CD4-positive, alpha-beta T cell treated with Interleukin-2 at 100 ng/mL for 4 hours (primary cell): ENCODE measurements around the gene CTAG2.
"Not testable (repeated sequence)": the region's sequence is repeated elsewhere in the genome, so short reads cannot be mapped to it uniquely, and the experiment has no call there.

ENCODE experiments used
- DNase-seq: peaks from one replicate; pipeline ENCODE4 v3.0.0-alpha.2; 2020; ENCODE audit warnings: low spot score

The CTAG2 gene

DNA sequence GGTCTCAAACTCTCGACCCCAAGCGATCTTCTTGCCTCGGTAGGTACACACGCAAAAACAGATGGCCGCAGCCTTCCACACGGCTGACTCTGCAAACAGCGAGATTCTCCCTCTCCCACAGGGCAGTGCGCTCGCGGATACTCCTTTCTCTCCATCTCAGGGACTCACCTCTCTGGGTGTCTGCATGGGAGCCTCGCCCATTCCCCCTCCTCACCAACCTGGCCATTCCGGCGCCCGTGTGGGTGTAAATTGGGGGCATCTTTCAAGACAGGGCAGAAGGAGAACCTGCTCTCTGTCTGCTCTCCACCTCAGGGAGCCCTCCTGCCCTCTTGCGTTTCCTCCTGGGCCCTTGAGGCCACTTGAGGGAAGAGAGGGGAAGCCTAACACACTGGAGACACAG is 4.4 kb downstream of the CTAG2 start:
- DNase-seq, result no peak

DNA sequence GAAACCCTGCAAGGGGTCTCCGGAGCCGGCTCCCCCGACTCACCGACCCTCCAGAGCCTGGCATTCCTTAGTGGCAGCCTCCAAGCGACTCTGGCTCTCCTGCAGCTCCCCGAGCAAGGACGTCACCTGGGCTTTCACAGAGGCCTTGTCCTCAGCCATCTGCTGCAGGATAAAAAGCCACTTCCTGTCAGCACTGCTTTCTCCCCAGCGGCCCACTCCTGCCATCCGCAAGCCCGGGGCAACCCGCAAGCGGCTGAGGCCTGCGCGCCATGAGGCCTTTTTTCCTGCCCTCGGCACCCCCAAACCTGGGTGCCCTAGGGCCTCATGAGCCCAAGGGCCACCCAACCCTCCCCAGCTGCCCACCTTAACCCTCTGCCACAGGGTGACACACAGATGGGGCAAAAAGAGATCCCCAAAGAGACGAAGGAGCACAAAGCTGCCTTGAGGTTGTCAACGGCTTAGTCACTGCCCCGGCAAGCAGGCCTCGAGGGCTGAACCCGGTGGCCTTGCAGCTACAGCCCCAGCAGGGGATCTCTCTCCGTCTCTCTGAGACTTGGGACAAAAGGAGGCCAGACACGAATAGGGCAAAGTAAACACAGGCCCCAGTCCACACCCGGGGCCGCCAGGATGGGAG is 7.5 kb downstream of the CTAG2 start:
- DNase-seq, result not testable (repeated sequence)

DNA sequence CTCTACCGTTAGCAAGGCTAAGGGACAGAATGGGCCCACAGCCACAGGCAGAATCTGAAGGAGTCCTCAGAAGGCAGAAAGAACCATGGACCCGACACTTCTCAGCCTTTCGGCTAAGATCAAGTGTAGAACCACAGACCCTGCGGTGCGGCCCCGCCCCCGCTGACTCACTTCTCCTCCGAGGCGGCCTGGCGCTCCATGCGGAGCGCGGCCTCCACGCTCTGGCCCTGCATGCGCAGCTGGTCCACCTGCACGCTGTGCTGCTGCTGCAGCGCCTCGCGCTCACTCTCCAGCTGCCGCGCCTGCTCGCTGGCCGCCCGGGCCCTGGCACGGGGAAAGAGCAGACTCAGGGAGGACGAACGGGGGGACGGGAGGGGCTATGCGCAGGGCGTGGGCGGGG is 9.7 kb downstream of the CTAG2 start:
- DNase-seq, result not testable (repeated sequence)

DNA sequence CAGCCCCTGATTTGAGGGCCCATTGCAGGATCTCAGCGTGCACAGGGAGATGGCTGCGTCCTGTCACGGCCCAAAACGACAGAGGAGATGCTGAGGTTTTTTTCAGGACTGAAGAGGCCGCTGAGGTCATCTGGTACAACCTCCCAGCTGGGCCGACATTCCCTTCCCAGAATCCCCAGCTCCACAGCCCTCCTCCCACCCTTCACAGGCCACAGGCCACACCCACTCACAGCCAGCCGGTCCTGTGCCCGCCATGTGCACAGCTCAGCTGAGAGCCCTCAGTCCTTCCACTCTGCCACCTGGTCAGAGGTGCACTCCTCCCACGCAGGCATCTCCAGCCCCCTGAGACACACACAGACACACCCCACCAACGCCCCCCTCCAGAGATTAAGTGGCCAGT is 11.6 kb downstream of the CTAG2 start:
- DNase-seq, result not testable (repeated sequence)

DNA sequence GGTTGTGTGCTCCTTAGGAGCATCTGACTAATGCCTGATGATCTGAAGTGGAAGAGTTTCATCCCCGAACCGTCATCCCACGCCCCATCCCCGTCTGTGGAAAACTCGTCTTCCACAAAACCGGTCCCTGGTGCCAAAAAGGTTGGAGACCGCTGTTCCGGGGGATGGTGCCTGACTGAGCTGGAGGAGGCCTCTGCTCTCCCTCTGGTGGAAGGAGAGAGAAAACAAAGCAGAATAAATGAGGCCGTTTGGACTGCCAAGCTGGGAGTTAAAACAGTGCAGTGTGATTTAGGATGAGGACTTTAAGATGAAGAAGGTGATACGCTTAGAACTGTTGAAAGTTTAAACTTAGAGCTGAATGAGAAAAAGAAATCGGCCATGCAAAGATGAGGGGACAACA is 19.7 kb downstream of the CTAG2 start:
- not testable (repeated sequence) for DNase-seq

DNA sequence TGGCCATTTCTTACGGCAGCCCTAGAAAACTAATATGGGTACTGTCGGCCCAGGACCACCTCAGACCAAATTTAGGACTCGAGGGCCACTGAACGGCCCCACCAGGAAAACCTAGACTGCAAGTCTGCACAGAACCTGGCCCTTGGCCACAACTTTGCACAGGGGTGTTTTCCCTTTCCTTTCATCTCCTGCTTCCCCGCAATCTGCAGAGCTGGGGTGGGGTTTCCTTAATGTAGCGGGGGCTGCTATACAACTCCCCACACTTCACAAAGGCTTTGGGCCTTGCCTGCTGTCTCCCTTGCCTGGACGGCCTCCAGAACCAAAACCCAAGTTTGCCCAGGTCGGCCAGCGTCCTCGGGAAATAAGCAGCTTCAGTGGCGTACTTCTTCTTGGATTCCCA is 22.4 kb downstream of the CTAG2 start:
- DNase-seq, result not testable (repeated sequence)

DNA sequence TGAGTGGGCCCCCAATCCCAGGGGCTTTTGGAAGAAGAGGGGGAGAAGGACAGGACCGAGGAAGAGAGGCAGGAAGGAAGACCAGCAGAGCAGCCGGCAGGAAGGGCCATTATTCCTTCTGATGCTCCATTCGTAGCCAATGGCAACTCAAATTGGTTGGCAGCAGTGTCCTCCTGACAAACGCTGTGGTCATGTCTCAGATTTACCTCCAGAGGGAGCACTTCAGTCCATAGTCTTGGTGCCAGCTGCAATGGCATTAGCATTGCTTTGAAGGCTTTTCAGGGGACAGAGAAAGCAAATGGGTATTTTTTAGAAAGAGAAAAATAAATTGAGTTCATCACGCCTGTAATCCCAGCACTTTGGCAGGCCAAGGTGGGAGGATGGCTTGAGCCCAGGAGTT is 24.4 kb downstream of the CTAG2 start:
- not testable (repeated sequence) for DNase-seq

DNA sequence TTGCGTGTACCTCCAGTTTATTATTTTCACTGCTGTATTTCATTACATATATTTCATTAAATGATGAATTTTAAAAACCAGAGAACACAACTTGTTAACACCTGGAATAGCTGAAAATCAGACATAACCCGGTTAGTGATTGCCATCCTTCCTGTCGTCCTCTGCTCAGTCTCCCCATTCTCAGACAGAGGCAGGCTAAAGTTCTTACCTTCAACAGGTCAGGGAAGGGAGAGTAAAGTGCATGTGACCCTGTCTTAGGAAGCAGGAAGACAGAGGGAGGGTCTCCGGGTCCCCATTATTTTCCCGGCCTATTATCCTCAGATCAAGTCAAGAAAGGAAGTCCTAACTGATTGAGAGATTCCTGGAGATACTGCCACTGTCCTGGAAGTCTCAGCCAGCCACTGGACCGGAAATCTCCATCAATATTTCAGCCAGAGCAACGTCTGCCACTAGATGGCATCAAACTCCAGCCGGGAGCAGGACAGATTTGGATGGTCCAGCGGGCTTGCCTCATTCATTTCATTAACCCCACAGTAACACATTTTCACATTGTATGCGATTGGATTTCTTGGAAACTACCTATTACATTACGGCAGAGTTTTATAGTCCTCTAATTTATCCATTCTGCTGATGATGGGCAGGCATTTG is 32.5 kb downstream of the CTAG2 start:
- DNase-seq, result not testable (repeated sequence)

DNA sequence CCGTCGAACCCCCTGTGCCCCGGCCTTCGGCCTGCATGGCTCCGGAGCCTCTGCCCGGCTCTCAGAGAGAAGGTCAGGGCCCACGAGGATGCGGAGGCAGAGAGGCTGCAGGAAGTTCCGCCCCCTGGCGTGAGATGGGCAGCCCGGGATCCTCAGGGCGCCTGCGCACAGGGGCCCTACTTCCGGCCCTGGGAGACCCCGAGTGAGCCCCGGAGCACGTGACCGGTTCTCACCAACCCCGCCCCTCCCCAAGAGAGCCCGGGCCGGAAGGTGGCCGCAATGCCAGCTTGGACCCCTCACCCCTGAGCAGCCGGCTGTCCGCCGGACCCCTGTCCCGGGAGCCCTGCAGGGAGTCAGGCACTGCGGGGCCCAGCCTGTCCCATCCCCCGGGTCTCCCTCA is 34.2 kb downstream of the CTAG2 start, which contains the start of gene CTAG1B:
CTAG1B (minus strand) TSS at position 101 of the 400 bp plus-strand sequence; CDS start at position 37, 64 bp downstream.
- not testable (repeated sequence) for DNase-seq

DNA sequence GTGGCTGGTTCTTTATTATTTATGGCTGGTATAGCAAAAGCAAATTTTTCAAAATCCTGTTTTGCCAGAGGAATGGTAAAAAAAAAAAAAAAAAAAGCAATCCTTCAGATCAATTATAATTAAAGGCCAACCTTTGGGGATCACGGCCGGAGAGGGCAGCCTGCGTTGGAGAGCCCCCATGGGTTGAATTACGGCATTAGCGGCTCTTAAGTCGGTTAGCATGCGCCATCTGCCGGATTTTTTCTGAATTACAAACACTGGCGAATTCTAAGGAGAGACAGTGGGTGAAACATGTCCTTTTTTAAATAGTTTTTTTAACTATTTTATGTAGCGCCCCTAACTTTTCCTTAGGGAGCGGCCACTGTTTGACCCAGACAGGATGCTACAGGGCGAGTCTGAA is 39.8 kb downstream of the CTAG2 start:
- DNase-seq, result not testable (repeated sequence)

DNA sequence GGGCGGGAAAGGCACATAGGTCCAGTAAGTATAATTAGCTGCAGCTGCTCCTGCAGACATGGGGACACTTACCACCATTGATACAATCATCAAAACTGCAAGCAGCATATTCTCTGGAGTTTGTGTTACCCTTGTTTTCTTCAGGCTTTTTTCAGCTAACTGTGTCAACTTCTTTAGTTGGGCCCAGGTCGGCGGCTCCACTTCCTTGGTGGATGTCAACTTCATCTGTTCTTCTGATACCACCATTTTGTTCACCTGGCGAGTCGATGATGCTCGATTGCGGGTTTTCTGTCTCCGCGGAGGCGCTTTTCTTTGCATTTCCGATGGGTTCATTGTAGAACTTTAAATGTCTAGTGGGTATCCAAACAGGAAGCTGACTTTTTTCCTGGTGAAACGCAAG is 42.2 kb downstream of the CTAG2 start:
- DNase-seq, result not testable (repeated sequence)

DNA sequence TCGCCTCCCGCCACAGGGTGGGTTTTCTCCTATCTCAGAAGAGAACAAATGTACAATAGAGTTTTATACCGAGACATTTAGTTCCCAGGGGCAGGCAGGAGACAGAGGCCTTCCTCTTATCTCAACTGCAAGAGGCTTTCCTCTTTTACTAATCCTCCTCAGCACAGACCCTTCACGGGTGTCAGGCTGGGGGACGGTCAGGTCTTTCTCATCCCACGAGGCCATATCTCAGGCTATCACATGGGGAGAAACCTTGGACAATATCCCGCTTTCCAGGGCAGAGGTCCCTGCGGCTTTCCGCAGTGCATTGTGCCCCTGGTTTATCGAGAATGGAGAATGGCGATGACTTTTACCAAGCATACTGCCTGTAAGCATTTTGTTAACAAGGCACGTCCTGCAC is 44.6 kb downstream of the CTAG2 start:
- DNase-seq, result not testable (repeated sequence)

DNA sequence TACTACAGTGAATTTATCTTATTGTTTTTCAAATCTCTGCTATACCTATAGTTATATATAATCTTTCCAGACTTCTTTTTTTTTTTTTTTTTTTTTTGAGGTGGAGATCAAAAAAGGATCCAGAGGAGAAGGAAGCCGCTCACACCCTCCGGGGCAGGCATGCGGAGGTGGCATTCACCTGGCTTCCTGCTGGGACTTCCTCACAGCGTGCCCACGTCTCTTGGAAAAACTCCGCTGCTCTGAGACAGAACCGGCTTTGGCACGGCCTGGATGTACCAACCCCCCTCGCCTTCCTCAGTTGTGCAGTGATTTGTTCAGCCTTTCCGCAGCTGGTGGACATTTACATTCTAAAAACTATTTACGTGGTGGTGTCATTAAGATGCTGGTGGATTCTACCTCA is 45.4 kb downstream of the CTAG2 start:
- not testable (repeated sequence) for DNase-seq

DNA sequence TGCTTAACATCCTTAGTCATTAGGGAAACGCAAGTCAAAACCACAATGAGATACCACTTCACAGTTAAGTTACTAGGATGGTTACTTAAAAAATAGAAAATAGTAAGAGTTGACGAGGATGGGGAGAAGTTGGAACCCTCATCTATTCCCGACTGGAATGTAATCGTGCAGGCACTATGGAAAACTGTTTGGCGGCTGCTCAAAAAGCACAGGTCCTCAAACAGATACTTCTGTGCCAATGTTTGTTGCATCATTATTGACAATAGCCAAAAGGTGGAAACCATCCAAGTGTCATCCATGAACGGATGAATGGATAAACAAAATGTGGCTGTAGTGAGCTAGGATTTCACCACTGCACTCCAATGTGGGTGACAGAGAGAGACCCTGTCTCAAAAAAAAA is 46.0 kb downstream of the CTAG2 start:
- no peak for DNase-seq

DNA sequence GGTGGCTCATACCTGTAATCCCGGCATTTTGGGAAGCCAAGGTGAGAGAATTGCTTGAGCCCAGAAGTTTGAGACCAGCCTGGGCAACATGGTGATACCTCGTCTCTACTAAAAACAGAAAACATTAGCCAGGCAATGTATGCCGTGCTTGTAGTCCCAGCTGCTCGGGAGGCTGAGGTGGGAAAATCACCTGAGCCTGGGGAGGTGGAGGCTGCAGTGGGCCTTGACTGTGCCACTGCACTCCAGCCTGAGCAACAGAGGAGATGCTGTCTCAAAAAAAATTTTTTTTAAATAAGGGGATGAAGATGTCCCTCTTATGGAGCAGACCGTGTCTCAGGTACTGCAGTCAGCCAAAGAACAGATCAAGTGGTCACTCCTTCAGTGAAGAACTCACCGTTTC is 47.8 kb downstream of the CTAG2 start:
- no peak for DNase-seq

DNA sequence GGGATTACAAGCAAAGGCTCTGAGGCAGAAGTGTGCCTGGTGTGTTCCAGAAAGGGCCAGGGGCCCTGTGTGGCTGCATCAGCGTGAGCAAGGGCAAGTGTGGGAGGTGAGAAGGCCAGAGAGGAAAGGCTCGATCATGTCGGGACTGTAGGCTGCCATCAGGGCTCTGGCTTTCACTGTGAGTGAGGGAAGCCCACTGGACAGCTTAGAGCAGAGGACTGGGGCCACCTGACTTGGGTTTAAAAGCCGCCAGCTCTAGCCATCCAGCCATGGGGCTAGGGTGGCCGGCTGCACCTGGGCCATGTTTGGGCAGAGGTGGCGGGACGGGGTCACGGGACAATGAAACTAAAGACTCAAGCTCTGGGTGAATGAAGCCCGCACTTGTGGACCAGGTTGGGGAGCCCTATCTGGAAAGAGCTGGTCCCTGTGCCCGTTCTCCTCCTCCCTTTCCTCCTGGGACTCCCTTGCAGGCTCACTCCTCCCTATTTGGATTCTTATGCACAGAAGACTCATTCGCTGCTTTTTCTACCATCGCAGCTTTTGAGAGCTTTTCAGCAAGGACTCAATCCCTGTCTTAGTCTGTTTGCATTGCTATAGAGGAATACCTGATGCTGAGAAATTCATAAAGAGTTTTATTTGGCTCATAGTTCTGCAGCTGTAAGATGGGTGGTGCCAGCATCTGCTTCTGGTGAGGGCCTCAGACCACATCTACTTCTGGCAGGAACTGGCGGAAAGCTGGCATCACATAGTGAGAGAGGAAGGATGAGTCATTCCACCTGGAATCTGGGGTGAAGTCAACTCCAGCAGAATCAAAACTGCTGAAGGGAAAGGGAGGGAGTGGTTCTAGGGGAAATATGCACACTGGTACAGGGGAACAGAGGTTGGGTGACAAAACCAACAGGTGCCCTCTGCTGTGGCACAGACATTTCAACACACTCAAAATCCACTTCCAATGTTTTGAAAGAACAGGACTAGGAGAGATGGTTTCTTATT is 49.6 kb downstream of the CTAG2 start:
- no peak for DNase-seq

DNA sequence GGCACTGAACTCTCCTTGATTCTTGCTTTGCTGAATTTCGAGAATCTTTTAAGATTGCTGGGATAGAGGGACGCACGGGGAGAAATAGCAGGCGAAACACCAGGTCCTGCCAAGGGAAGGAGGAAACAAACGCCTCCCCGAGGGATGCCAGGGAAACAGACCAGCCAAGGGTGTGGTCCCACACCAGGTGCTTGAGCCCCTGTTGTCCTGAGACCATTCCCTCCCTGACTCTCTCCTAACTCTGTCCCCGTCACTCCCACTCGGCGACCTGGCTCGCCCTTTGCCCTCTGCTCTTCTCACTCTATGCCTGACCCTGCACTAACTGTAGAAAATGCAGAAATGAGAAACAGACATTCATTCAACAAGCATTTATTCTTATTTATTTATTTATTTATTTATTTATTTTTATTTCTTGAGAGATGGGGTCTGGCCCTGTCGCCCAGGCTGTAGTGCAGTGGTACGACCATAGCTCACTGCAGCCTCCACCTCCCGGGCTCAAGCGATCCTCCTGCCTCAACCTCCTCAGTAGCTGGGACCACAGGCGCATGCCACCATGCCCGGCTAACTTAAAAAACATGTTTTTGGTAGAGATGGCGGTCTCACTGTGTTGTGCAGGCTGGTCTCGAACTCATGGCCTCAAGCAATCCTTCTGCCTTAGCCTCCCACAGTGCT is 50.5 kb downstream of the CTAG2 start:
- DNase-seq, result no peak

DNA sequence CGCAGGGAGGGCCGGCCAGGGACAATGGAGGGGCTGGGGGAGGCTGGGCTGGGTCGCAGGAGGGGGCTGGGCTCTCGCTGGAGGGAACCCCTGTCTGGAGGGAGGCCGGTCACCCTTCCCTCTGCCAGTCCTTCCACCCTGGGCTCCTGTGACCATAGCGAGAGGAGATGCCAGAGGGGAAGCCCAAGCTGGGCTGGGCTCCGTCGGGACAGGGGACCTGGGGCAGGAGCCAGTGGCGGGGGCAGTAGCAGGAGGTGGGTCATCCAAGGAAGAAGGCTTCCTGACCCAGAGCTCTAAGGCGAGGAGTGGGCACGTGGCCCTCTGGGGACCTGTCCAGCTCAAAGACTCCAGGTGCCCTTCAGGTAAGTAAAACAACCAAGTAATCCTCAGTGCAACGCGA is 51.2 kb downstream of the CTAG2 start:
- no peak for DNase-seq
